HG03457 (cell line): ENCODE data around the gene DNPH1.
A peak's percentile ranks its signal among the peaks of the same experiment; 100 is the strongest.

Experiments used
- ATAC-seq: cut with Tn5 transposase; IDR thresholded peaks from one replicate; pipeline ENCODE4 v1.9.1; 2021; ENCODE audit warnings: moderate number of reproducible peaks; ENCODE audit not compliant: unreplicated experiment

The DNPH1 gene

DNA sequence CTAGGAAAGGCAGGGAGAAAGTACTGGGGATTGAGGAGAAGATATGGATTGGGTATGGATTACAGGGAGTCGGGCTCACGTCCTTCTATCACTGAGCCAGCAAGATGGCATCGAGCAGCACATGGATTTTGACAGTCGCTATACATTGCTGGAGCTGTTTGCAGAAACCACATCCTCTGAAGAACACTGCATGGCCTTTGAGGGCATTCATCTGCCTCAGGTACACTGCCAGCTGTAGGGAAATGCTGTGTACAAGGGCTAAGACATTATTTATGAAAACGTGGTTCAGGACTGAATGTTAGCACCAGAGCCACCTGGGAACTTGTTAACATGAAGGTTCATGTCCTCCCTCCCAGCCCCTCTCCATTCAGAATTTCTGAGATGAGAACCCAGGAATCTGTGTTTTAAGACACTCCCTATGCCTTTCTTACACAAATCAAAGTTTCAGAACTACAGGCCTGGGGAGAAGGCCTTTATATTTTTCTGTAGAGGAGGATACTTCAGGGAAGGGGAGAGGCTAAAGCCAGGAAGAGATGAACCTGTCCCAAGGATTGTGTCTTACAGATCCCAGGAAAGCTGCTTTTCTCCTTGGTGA, 43.8 kb downstream of the DNPH1 start:
- no peak for ATAC-seq

DNA sequence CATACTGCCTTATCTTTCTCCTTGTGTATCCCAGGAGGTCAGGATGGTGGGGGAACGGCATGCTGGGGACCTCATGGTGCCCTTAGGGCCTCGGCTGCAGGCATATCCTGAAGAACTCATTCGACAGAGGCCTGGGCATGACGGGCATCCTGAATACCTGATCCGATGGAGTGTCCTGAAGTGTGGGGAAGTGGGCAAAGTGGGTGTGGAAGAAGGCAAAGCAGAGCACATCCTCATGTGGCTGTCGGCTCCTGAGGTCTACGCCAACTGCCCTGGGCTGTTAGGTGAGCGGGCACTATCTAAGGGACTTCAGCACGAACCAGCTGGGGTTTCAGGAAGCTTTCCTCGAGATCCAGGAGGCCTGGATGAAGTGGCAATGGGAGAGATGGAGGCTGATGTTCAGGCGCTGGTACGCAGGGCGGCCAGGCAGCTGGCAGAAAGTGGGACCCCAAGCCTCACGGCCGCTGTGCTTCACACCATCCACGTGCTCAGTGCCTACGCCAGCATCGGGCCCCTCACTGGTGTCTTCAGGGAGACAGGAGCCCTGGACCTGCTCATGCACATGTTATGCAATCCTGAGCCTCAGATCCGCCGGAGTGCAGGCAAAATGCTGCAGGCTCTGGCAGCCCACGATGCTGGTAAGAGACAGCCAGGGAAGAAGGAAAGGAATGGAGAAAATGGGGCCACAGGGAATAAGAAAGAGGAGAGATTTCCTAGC, 44.9 kb downstream of the DNPH1 start:
- ATAC-seq = no peak

DNA sequence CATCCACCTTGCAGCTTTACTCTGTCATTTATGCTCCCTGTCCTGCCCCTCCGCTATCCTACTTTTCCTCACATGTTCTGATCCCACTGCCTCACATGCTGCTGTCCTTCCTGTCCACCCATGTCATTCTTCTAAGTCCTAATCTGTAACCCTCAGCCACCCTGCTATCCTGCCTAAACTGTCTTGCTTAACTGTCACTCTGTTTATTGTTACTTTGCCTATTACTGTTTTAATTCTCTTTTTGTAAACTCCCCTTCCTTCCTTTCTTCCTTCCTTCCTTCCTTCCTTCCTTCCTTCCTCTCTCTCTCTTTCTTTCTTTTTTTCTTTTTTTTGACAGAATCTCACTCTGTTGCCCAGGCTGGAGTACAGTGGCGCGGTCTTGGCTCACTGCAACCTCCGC, 45.8 kb downstream of the DNPH1 start:
- ATAC-seq = no peak

DNA sequence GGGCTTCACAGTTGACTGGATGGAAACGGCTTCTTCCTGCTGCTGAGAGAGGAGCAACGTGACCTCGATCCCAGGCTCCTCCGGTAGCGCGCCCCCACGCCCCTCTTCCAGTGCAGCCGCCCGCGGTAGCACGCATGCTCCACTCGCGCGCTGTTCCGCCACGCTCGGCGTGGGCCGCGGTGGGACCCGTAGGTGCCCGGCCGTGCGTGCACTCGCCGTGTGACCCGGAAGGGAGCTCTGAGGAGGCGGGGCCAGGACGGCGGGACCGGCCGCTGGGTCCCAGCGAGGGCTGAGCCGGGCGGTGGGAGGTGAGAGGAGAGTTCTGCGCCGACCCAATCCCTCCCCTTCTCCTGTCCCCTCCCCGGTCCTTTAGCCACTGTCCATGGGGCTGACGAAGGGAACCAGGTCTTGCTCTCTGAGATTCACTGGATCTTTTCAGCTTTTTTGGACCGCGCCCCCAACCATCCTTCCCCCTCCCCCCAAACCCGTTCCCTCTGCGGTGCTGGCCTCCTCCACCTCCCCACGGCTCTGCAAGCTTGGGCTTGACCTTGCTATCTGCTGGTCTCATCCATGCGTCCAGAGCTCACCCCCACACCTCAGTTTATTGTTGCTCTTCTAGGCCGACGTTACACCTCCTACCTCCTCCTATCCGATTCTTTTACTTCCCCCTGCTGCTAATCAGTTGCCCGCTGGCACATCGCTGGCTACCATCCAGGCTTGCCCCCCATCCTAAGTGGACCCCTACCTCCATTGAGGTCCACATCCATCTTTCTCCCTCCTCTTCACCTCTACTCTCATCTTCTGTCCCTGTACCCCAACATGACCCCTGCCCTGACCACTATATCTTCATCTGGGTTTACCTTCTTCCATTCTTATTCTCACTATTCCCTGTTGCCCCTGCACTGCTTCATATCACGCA, 47.1 kb downstream of the DNPH1 start, which contains the start of gene CUL9:
Gene CUL9, plus strand, starts transcription at position 255 of the 919 bp plus-strand sequence. CDS start 2,115 bp downstream, outside the sequence.
- ATAC-seq = peak; percentile 73

DNA sequence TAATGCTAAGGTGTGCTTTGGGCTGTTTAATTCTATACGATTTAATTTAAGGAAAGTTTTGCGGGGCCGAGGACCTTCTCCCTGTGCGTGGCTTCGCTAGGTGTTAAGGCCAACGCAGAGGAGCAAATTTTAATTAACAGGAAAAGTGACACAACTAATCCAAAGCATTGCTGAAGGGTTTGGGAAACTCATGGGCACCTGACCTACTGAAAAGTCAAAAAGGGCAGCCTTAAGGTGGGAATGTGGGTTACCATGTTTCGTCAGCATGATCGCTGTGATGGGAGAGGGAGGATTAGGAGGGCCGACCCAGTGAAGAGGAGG, 47.7 kb downstream of the DNPH1 start:
- ATAC-seq = no peak

DNA sequence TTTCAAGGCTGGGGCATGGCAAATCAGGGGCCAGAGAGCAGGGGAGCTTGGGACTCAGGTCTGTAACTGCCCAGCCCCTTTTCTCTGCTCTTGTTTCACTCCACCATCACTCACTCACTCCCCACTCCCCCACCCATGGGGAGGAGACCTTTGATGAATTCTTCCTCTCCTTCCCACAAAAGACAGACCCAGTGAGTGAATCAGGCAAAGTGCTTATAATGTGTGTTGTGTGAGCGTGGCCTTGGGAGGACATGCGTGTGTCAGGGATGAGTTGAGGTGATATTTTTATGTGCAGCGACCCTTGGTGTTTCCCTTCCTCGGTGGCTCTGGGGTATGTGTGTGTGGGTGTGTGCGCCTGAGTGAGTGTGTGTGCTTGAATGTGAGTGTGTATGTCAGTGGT, 48.3 kb downstream of the DNPH1 start:
- ATAC-seq = no peak

DNA sequence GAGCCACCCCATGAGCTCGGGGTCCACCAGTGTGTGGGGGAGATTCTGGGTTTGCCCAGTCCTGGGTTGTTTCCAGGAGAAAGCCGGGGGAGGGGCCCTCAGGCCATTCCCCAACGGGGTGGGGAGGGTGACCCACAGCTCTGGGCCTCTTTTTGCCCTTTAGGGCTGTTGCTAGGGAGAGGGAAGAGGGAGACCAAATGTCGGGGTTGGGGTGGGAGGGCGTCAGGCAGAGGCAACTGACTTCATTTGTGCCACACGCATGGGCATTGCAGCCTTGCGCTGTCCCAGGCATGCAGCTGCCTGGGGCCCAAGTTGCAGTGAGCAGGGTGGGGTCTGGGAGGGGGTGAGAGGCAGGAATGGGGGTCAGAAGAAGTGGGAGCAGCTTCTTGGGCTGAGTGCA, 49.2 kb downstream of the DNPH1 start:
- no peak for ATAC-seq

DNA sequence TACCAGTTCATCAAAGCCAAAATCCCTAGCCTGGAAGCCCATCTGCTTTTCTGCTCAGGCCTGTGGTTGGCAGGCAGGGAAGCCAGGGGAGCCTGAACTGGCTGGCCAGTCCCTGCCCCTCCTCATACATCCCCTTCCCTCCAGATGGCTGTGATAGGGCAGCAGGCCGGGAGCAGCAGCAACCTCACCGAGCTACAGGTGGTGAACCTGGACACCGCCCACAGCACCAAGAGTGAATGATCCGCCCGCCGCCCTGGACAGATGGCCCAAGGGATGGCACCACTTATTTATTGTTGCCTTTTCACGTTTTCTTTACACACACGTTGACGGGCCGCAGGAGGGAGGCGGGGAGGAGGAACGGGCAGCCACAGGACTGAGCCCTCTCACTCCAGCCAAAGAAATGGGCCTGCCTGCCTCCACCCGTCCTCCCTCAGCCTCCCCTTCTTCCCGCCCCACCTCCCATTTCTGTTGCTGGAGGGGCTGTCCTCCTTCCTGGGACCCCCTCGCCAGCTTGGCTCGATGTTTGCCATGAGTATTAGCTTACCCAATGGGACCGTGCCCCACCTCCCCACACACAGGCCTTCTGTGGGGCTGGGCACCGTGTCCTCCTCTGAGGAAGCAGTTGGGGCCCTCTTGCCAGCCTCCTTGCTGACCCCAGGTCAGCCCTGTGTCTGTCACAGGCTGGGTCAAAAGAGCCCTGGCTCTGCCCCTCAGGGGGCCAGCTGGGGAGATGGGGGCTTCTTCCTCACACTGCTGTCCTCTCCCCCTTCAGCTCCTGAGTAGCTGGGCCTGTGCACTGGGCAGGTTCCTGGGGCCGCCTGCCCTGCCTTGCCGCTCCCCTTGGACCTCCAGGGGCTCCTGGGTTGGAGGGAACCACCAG, 50.1 kb downstream of the DNPH1 start:
- no peak for ATAC-seq

DNA sequence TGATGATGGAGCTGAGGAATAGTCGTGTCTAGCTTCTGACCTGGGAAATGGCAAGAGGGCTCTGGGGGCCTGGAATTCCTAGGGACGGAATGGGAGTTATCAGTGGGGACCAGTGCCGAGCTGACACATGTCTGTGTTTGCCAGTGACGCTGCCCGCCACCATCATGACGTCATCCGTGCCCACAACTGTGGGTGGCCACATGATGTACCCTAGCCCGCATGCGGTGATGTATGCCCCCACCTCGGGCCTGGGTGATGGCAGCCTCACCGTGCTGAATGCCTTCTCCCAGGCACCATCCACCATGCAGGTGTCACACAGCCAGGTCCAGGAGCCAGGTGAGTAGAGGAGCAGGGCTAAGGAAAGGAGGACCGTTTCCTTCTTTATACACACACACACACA, 51.1 kb downstream of the DNPH1 start:
- ATAC-seq = no peak

DNA sequence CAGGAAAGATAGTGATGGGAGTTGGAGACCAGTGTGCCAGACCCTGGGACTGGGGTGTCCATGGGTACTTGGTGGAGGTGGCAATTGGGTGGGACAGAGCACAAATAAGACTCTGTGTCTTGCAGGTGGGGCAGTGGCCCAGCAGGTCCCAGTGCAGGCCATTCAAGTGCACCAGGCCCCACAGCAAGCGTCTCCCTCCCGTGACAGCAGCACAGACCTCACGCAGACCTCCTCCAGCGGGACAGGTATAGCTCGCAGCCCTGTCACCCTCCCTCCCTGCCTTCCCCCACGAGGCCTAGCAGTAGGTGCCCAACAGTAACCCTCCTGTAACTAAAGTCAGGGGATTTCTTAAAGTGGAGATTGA, 52.9 kb downstream of the DNPH1 start:
- ATAC-seq = no peak

DNA sequence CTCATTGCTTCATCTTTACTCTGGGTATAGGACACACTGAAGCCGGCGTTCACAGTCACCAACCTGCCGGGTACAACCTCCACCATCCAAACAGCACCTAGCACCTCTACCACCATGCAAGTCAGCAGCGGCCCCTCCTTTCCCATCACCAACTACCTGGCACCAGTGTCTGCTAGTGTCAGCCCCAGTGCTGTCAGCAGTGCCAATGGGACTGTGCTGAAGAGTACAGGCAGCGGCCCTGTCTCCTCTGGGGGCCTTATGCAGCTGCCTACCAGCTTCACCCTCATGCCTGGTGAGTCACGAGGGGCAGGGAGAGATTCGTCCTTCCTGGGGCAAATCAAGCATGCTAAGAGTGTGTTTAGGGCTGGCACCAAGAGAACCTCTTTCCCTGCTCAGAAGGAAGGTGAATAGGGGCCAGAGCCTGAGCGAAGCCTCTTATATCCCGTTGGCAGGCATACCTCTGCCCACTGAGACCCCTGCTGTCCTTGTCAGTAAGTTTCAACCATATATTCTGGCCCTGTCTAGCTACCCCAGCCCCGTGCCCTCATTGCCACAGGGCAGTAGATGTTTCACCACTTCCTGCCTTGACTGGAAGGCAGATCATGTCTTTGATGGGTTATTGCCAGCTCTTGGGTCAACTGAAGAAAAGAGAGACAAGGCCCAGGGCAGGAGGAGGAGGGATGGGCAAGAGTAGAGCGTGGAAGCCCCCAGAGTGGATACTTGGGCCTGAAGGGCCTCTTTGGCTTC, 53.4 kb downstream of the DNPH1 start:
- no peak for ATAC-seq
